ENCODE results near the gene SCYGR5. TPM values are rescaled to one million over a fixed set of nuclear protein-coding genes. Genes with fewer than 3 reads are reported as not detected.

SCYGR5 gene
- total RNA-seq, 1 donor from 2014 or later: not detected

- DNase-seq (no peak), ATAC-seq (no peak)
- no peaks in the 10 kb centered on the region for H3K36me3 ChIP-seq
- intact Hi-C loops (cut with DNase I): no loop called here
- H3K27me3 ChIP-seq: no peaks in the 10 kb centered on the region
- H3K9me3 ChIP-seq: no peaks in the 10 kb centered on the region
- peak overlapping the region; percentile 55 for H3K4me3 ChIP-seq
- TF ChIP-seq CTCF (IDR thresholded peaks at IDR 0.05): no peak
- H3K27ac ChIP-seq: no peak overlapping the region
- no peaks in the 10 kb centered on the region for H3K4me1 ChIP-seq
These were observed 49.9 kb downstream of the SCYGR5 start for GRCh38 chr2:227716501-227716900.

Other genes starting within 250 kb of the SCYGR5 start
- gene AGFG1, start 194.6 kb upstream of the SCYGR5 start, total RNA-seq: 92.9 TPM
- not detected for gene SCYGR2, start 67.9 kb upstream of the SCYGR5 start, total RNA-seq
- not detected for gene SCYGR3, start 52.0 kb upstream of the SCYGR5 start, total RNA-seq
- gene SCYGR4, start 49.3 kb upstream of the SCYGR5 start, total RNA-seq: not detected
- 31.8 TPM for gene SLC19A3, start 51.2 kb downstream of the SCYGR5 start, total RNA-seq
- not detected for gene SCYGR6, start 58.0 kb downstream of the SCYGR5 start, total RNA-seq
- gene SCYGR7, start 61.5 kb downstream of the SCYGR5 start, total RNA-seq: not detected
- not detected for gene SCYGR8, start 79.1 kb downstream of the SCYGR5 start, total RNA-seq
- gene CCL20, start 147.0 kb downstream of the SCYGR5 start, total RNA-seq: 4.9 TPM
- gene DAW1, start 204.8 kb downstream of the SCYGR5 start, total RNA-seq: not detected